GM18951 (cell line): ENCODE results near the gene PLCB4.

Experiments
- POLR2A ChIP-seq: IDR thresholded peaks from 4 replicates; pipeline ENCODE4 v1.6.1; 2011; ENCODE audit warnings: mild to moderate bottlenecking; ENCODE audit not compliant: insufficient read length, insufficient read depth; ENCODE audit errors: extremely low read depth
- in situ Hi-C: fragments of 300-500 bp; cut with MboI; formaldehyde crosslinking; loops from one replicate; pipeline ENCODE4 v1.12.0; 2022; ENCODE audit warnings: low sequenced_read_pairs, mixed read lengths, inconsistent platforms; ENCODE audit not compliant: unreplicated experiment

Gene PLCB4

GRCh38 chr20:9344083-9344920 lies 275.4 kb downstream of the PLCB4 start:
- in situ Hi-C loops = no loop called here
- no peak for TF ChIP-seq POLR2A

- in situ Hi-C loops = no loop called here
Observed at GRCh38 chr20:9348316-9348715, 279.4 kb downstream of the PLCB4 start.

GRCh38 chr20:9348747-9349146 lies 279.9 kb downstream of the PLCB4 start:
- TF ChIP-seq POLR2A = no peak
- in situ Hi-C loops = no loop called here

More at GRCh38 chr20:9348316-9348715, 279.4 kb downstream of the PLCB4 start:
- no peak for TF ChIP-seq POLR2A

GRCh38 chr20:9349249-9349648 lies 280.4 kb downstream of the PLCB4 start:
- in situ Hi-C loops = no loop called here

GRCh38 chr20:9352739-9353138 lies 283.9 kb downstream of the PLCB4 start:
- no peak for TF ChIP-seq POLR2A
- in situ Hi-C loops = loop anchor here (25.0 kb wide), 1 partner anchor 515 kb away; no protein-coding TSS in a partner anchor

More at GRCh38 chr20:9349249-9349648, 280.4 kb downstream of the PLCB4 start:
- TF ChIP-seq POLR2A = no peak

GRCh38 chr20:9353180-9353915 lies 284.5 kb downstream of the PLCB4 start:
- in situ Hi-C loops = loop anchor here (25.0 kb wide), 1 partner anchor 516 kb away; no protein-coding TSS in a partner anchor
- TF ChIP-seq POLR2A = no peak

GRCh38 chr20:9353916-9354276 lies 285.0 kb downstream of the PLCB4 start:
- TF ChIP-seq POLR2A = no peak
- in situ Hi-C loops = loop anchor here (25.0 kb wide), 1 partner anchor 517 kb away; no protein-coding TSS in a partner anchor

- no peak for TF ChIP-seq POLR2A
- in situ Hi-C loops = loop anchor here (25.0 kb wide), 1 partner anchor 517 kb away; no protein-coding TSS in a partner anchor
Observed at GRCh38 chr20:9354579-9354978, 285.7 kb downstream of the PLCB4 start.

GRCh38 chr20:9358001-9358400 lies 289.1 kb downstream of the PLCB4 start:
- in situ Hi-C loops = loop anchor here (25.0 kb wide), 1 partner anchor 521 kb away; no protein-coding TSS in a partner anchor
- no peak for TF ChIP-seq POLR2A

- no peak for TF ChIP-seq POLR2A
- in situ Hi-C loops = loop anchor here (25.0 kb wide), 1 partner anchor 522 kb away; no protein-coding TSS in a partner anchor
Observed at GRCh38 chr20:9359561-9360308, 290.8 kb downstream of the PLCB4 start.

- no peak for TF ChIP-seq POLR2A
- in situ Hi-C loops = loop anchor here (25.0 kb wide), 1 partner anchor 523 kb away; no protein-coding TSS in a partner anchor
Observed at GRCh38 chr20:9360431-9360830, 291.5 kb downstream of the PLCB4 start.

- no peak for TF ChIP-seq POLR2A
- in situ Hi-C loops = loop anchor here (25.0 kb wide), 1 partner anchor 526 kb away; no protein-coding TSS in a partner anchor
Observed at GRCh38 chr20:9363673-9364072, 294.8 kb downstream of the PLCB4 start.

- in situ Hi-C loops = loop anchor here (25.0 kb wide), 1 partner anchor 530 kb away; no protein-coding TSS in a partner anchor
- TF ChIP-seq POLR2A = no peak
Observed at GRCh38 chr20:9367328-9367727, 298.4 kb downstream of the PLCB4 start.

- TF ChIP-seq POLR2A = no peak
- in situ Hi-C loops = loop anchor here (25.0 kb wide), 1 partner anchor 530 kb away; no protein-coding TSS in a partner anchor
Observed at GRCh38 chr20:9367746-9368145, 298.9 kb downstream of the PLCB4 start.
